Thyroid gland (tissue), 4 donors: ENCODE data around the gene FHIT.

Source experiments
- CTCF ChIP-seq, 6 experiments: fragments of 200-600 bp in 3 of 6; fragments of 450-650 bp in 3 of 6; sonication (generic) in 3 of 6; IDR thresholded peaks; one replicate each; pipeline ENCODE4 v1.5.1; 2016 to 2019; ENCODE audit warnings: antibody characterized with exemption in 6 of 6, mild to moderate bottlenecking in 2 of 6, inconsistent platforms in 1 of 6, moderate library complexity in 1 of 6
- POLR2A ChIP-seq, 2 donors: fragments of 450-650 bp; IDR thresholded peaks; one replicate each; pipeline ENCODE4 v1.6.1; 2017; ENCODE audit warnings: antibody characterized with exemption in 2 of 2, mild to moderate bottlenecking in 2 of 2, moderate library complexity in 1 of 2

DNA sequence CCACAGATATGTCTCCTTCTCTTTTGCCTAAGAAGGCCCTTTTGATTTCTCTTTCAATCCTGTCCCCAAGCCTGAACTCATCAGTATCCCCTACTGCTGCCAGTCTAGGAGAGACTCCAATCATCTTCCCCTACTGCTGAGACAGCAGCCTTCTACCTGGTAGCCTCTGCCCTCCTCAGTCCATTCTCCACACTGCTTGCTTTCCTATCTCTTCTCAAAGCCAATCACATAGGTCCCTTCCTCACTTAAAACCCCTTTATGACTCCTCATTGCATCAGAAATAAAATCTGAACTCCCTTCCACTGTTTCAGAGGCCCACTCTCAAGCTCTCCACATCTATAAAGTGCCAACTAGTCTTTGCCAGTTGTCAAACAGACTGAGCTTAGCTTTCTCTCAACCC, 1119.6 kb downstream of the FHIT start:
- TF ChIP-seq CTCF (IDR thresholded peaks at IDR 0.05) (no peak), POLR2A (IDR thresholded peaks at IDR 0.05) (no peak)
